ENCODE measurements around the gene TAS2R20. TPM values are rescaled to one million over a fixed set of nuclear protein-coding genes. Genes with fewer than 3 reads are reported as not detected.

The TAS2R20 gene
- total RNA-seq (2022; extraction: Qiagen RNA extraction; ENCODE audit: low read depth) = 0.09 to 0.21 TPM in 2 of 5 replicates, not detected in the others

GRCh38 chr12:10998204-10998603 is at the start of gene TAS2R20:
TAS2R20 (minus strand) TSS chr12:10998304; CDS start chr12:10997875, 429 bp downstream.

GRCh38 chr12:11031307-11031706 is 33.2 kb upstream of the TAS2R20 start, which contains the start of gene TAS2R31:
TAS2R31 (minus strand) TSS chr12:11031407; CDS start chr12:11031335, 72 bp downstream.

GRCh38 chr12:11022520-11022919 is 24.4 kb upstream of the TAS2R20 start, which contains the start of gene TAS2R19:
TAS2R19 (minus strand) TSS chr12:11022620; CDS start chr12:11022571, 49 bp downstream.

GRCh38 chr12:10986812-10987211 is 11.3 kb downstream of the TAS2R20 start, which contains the start of gene TAS2R50:
TAS2R50 (minus strand) TSS chr12:10986912; CDS start chr12:10986860, 52 bp downstream.

Other genes starting within 250 kb of the TAS2R20 start
- not detected in 5 replicates for gene TAS2R7, start 195.7 kb downstream of the TAS2R20 start, total RNA-seq (2022; extraction: Qiagen RNA extraction; ENCODE audit: low read depth)
- gene TAS2R8, start 191.0 kb downstream of the TAS2R20 start, total RNA-seq (2022; extraction: Qiagen RNA extraction; ENCODE audit: low read depth) = not detected in 5 replicates
- not detected in 5 replicates for gene TAS2R9, start 188.1 kb downstream of the TAS2R20 start, total RNA-seq (2022; extraction: Qiagen RNA extraction; ENCODE audit: low read depth)
- gene TAS2R10, start 171.9 kb downstream of the TAS2R20 start, total RNA-seq (2022; extraction: Qiagen RNA extraction; ENCODE audit: low read depth) = not detected in 5 replicates
- gene PRR4, start 148.8 kb downstream of the TAS2R20 start, total RNA-seq (2022; extraction: Qiagen RNA extraction; ENCODE audit: low read depth) = 0.51 to 4.2 TPM (median 2.0 TPM) in 5 replicates
- 1.6 to 4.1 TPM (median 2.8 TPM) in 5 replicates for gene PRH1, start 114.0 kb downstream of the TAS2R20 start, total RNA-seq (2022; extraction: Qiagen RNA extraction; ENCODE audit: low read depth)
- not detected in 5 replicates for gene TAS2R13, start 88.7 kb downstream of the TAS2R20 start, total RNA-seq (2022; extraction: Qiagen RNA extraction; ENCODE audit: low read depth)
- gene PRH2, start 69.1 kb downstream of the TAS2R20 start, total RNA-seq (2022; extraction: Qiagen RNA extraction; ENCODE audit: low read depth) = not detected in 5 replicates
- gene TAS2R14, start 59.0 kb downstream of the TAS2R20 start, total RNA-seq (2022; extraction: Qiagen RNA extraction; ENCODE audit: low read depth) = 0.43 to 0.61 TPM (median 0.56 TPM) in 5 replicates
- gene TAS2R50, start 11.4 kb downstream of the TAS2R20 start, total RNA-seq (2022; extraction: Qiagen RNA extraction; ENCODE audit: low read depth) = not detected in 5 replicates
- 0.15 TPM in 1 of 5 replicates, not detected in the others for gene TAS2R19, start 24.3 kb upstream of the TAS2R20 start, total RNA-seq (2022; extraction: Qiagen RNA extraction; ENCODE audit: low read depth)
- 0.13 to 0.15 TPM in 2 of 5 replicates, not detected in the others for gene TAS2R31, start 33.1 kb upstream of the TAS2R20 start, total RNA-seq (2022; extraction: Qiagen RNA extraction; ENCODE audit: low read depth)
- not detected in 5 replicates for gene TAS2R46, start 64.0 kb upstream of the TAS2R20 start, total RNA-seq (2022; extraction: Qiagen RNA extraction; ENCODE audit: low read depth)
- not detected in 5 replicates for gene TAS2R43, start 94.0 kb upstream of the TAS2R20 start, total RNA-seq (2022; extraction: Qiagen RNA extraction; ENCODE audit: low read depth)
- gene TAS2R30, start 136.3 kb upstream of the TAS2R20 start, total RNA-seq (2022; extraction: Qiagen RNA extraction; ENCODE audit: low read depth) = not detected in 5 replicates
- 7.9 to 8.9 TPM (median 8.3 TPM) in 5 replicates for gene SMIM10L1, start 172.9 kb upstream of the TAS2R20 start, total RNA-seq (2022; extraction: Qiagen RNA extraction; ENCODE audit: low read depth)
- not detected in 5 replicates for gene TAS2R42, start 188.6 kb upstream of the TAS2R20 start, total RNA-seq (2022; extraction: Qiagen RNA extraction; ENCODE audit: low read depth)

Measured in A549 treated with GW870086 at 1 μM for 4 hours (cell line).